H1 (cell line): ENCODE measurements around the gene GLS. TPM values are rescaled to one million over a fixed set of nuclear protein-coding genes. Genes with fewer than 3 reads are reported as not detected.

Experiments used
- CTCF ChIA-PET: fragments of 300-600 bp; sonication (Branson Sonifier 250); formaldehyde crosslinking; loops from one replicate; lab custom pipeline; 2021; ENCODE audit not compliant: partially characterized antibody; lab: Charles Lee
- POLR2A ChIA-PET: fragments of 300-600 bp; sonication (Branson Sonifier 250); formaldehyde crosslinking; loops from one replicate; lab custom pipeline; 2021; ENCODE audit warnings: inconsistent platforms; ENCODE audit not compliant: partially characterized antibody; lab: Charles Lee
- DNase-seq, 2 experiments: peaks; one replicate each; pipeline versions ENCODE4 v3.0.0 to v3.0.0-alpha.2; 2010 to 2022; ENCODE audit warnings: low spot score in 2 of 2, low read depth in 1 of 2, mixed read lengths in 1 of 2
- FAIRE-seq: peaks from 2 replicates; lab custom pipeline; 2011; peaks lifted over from hg19 to GRCh38; lab: Jason Lieb, UNC
- H2AFZ ChIP-seq: 2 replicates; pipeline ENCODE4 v1.8.1; 2012; ENCODE audit warnings: low read length, inconsistent platforms
- H2AK5ac ChIP-seq: 2 replicates; pipeline ENCODE4 v1.6.1; 2013; ENCODE audit warnings: low read depth, low read length
- H2BK120ac ChIP-seq: replicated peaks from 2 replicates; pipeline ENCODE3; 2013; ENCODE audit warnings: low read depth, low read length, inconsistent platforms
- H2BK12ac ChIP-seq: 2 replicates; pipeline ENCODE4 v1.6.1; 2013; ENCODE audit warnings: low read depth, low read length
- H2BK15ac ChIP-seq: 2 replicates; pipeline ENCODE4 v1.6.1; 2013; ENCODE audit warnings: low read length
- H2BK20ac ChIP-seq: 2 replicates; pipeline ENCODE4 v1.6.1; 2013; ENCODE audit warnings: low read length
- H2BK5ac ChIP-seq: 2 replicates; pipeline ENCODE4 v1.6.1; 2013; ENCODE audit warnings: low read depth, low read length
- H3K14ac ChIP-seq: 2 replicates; pipeline ENCODE4 v1.6.1; 2013; ENCODE audit warnings: inconsistent platforms; ENCODE audit not compliant: insufficient read length
- H3K18ac ChIP-seq: 2 replicates; pipeline ENCODE4 v1.6.1; 2013; ENCODE audit warnings: low read length; ENCODE audit errors: extremely low read depth
- H3K23ac ChIP-seq: 2 replicates; pipeline ENCODE4 v1.6.1; 2013; ENCODE audit warnings: inconsistent platforms; ENCODE audit not compliant: insufficient read length
- H3K23me2 ChIP-seq: 2 replicates; pipeline ENCODE4 v1.6.1; 2013; ENCODE audit warnings: low read depth, low read length
- H3K27ac ChIP-seq: 2 replicates; pipeline ENCODE4 v1.6.1; 2011; ENCODE audit warnings: low read depth, low read length, inconsistent platforms
- H3K27me3 ChIP-seq, 4 experiments: replicated peaks in 1 of 4; 1 replicate in 1 of 4; 2 replicates in 3 of 4; pipeline versions ENCODE4 v1.6.1 to v1.8.1; 2011 to 2013; ENCODE audit warnings: low read length in 3 of 4, mild to moderate bottlenecking in 3 of 4, inconsistent platforms in 2 of 4, mixed read lengths in 2 of 4, moderate library complexity in 1 of 4; ENCODE audit not compliant: control insufficient read depth in 3 of 4, insufficient read depth in 3 of 4; ENCODE audit errors: extremely low read depth in 1 of 4
- H3K36me3 ChIP-seq, 4 experiments: 2 replicates each; pipeline versions ENCODE4 v1.6.1 to v1.8.1; 2011 to 2013; ENCODE audit warnings: mild to moderate bottlenecking in 4 of 4, low read length in 3 of 4, moderate library complexity in 2 of 4, control low read depth in 1 of 4, inconsistent platforms in 1 of 4; ENCODE audit not compliant: insufficient read depth in 4 of 4, control insufficient read depth in 2 of 4
- H3K4ac ChIP-seq: replicated peaks from 2 replicates; pipeline ENCODE3; 2013; ENCODE audit warnings: low read length, low read depth, mixed read lengths, inconsistent platforms; ENCODE audit not compliant: insufficient read length
- H3K4me1 ChIP-seq, 4 experiments: replicated peaks in 1 of 4; 1 replicate in 1 of 4; 2 replicates in 3 of 4; pipeline versions ENCODE4 v1.6.1 to v1.8.1; 2011 to 2013; ENCODE audit warnings: low read length in 3 of 4, inconsistent platforms in 2 of 4, mixed read lengths in 1 of 4; ENCODE audit not compliant: insufficient read depth in 4 of 4, control insufficient read depth in 3 of 4
- H3K4me2 ChIP-seq, 2 experiments: 2 replicates each; pipeline versions ENCODE4 v1.6.1 to v1.8.1; 2011 to 2013; ENCODE audit warnings: low read depth in 2 of 2, low read length in 2 of 2, control low read depth in 1 of 2, inconsistent platforms in 1 of 2, mild to moderate bottlenecking in 1 of 2; ENCODE audit not compliant: insufficient read depth in 1 of 2
- H3K4me3 ChIP-seq, 4 experiments: fragments of 200-600, 300-600 bp in 1 of 4; sonication (generic), shearing (Covaris generic), sonication (Bioruptor Twin) in 1 of 4; 2 replicates each; pipeline versions ENCODE4 v1.5.1 to v1.8.1; 2011 to 2016; ENCODE audit warnings: low read length in 4 of 4, low read depth in 3 of 4, control low read depth in 2 of 4, inconsistent platforms in 2 of 4, mild to moderate bottlenecking in 2 of 4, mixed read lengths in 1 of 4, moderate library complexity in 1 of 4; ENCODE audit not compliant: insufficient read depth in 2 of 4; ENCODE audit errors: extremely low read depth in 1 of 4
- H3K56ac ChIP-seq: replicated peaks from 2 replicates; pipeline ENCODE3; 2013; ENCODE audit warnings: low read depth, mild to moderate bottlenecking, mixed read lengths, low read length, inconsistent platforms; ENCODE audit not compliant: insufficient read length
- H3K79me1 ChIP-seq: 2 replicates; pipeline ENCODE4 v1.6.1; 2013; ENCODE audit warnings: low read depth, low read length, control low read depth
- H3K79me2 ChIP-seq, 2 experiments: 2 replicates each; pipeline versions ENCODE4 v1.6.1 to v1.8.1; 2012 to 2013; ENCODE audit warnings: low read length in 2 of 2, mild to moderate bottlenecking in 2 of 2, inconsistent platforms in 1 of 2; ENCODE audit not compliant: insufficient read depth in 2 of 2, control insufficient read depth in 1 of 2
- H3K9ac ChIP-seq, 4 experiments: replicated peaks in 1 of 4; 1 replicate in 1 of 4; 2 replicates in 3 of 4; pipeline versions ENCODE4 v1.6.1 to v1.8.1; 2011 to 2013; ENCODE audit warnings: low read depth in 3 of 4, low read length in 3 of 4, control low read depth in 2 of 4, mild to moderate bottlenecking in 2 of 4, moderate library complexity in 2 of 4, inconsistent platforms in 1 of 4; ENCODE audit errors: extremely low read depth in 1 of 4
- H3K9me3 ChIP-seq, 2 experiments: 2 replicates each; pipeline versions ENCODE4 v1.6.1 to v1.8.1; 2012 to 2013; ENCODE audit warnings: mild to moderate bottlenecking in 2 of 2, moderate library complexity in 2 of 2, control low read depth in 1 of 2, inconsistent platforms in 1 of 2, low read depth in 1 of 2, low read length in 1 of 2, mixed read lengths in 1 of 2; ENCODE audit not compliant: insufficient read depth in 2 of 2
- H4K20me1 ChIP-seq, 2 experiments: replicated peaks in 1 of 2; 2 replicates each; pipeline versions ENCODE3 to v1.8.1; 2011 to 2013; ENCODE audit warnings: inconsistent platforms in 2 of 2, low read length in 2 of 2, mild to moderate bottlenecking in 1 of 2; ENCODE audit not compliant: insufficient read depth in 2 of 2, control insufficient read depth in 1 of 2
- H4K5ac ChIP-seq: 2 replicates; pipeline ENCODE4 v1.6.1; 2013; ENCODE audit warnings: low read length, low read depth, mixed read lengths, inconsistent platforms; ENCODE audit not compliant: insufficient read length
- H4K8ac ChIP-seq: 2 replicates; pipeline ENCODE4 v1.8.0; 2013; ENCODE audit warnings: mild to moderate bottlenecking, moderate library complexity, low read length, inconsistent platforms; ENCODE audit not compliant: insufficient read depth; ENCODE audit errors: extremely low read depth
- H4K91ac ChIP-seq: replicated peaks from 2 replicates; pipeline ENCODE3; 2013; ENCODE audit warnings: low read length, mixed read lengths, inconsistent platforms; ENCODE audit not compliant: insufficient read length
- SUZ12 ChIP-seq: fragments of 200-600 bp; sonication (generic); IDR thresholded peaks from 2 replicates; pipeline ENCODE4 v1.6.1; 2012; ENCODE audit warnings: mild to moderate bottlenecking, inconsistent platforms, low read length, moderate library complexity, mixed read lengths
- WGBS, 2 experiments: shearing (Covaris generic) in 1 of 2; methylation state at CpG; one replicate each; pipeline versions ENCODE4 v1.1.6 to v1.1.7; 2013 to 2015; ENCODE audit warnings: low lambda C conversion rate in 2 of 2, mixed read lengths in 2 of 2, inconsistent platforms in 1 of 2, low coverage in 1 of 2, missing lambda C conversion rate in 1 of 2; ENCODE audit not compliant: insufficient replicate concordance in 2 of 2, insufficient coverage in 1 of 2, insufficient read length in 1 of 2; ENCODE audit errors: extremely low coverage in 1 of 2, missing lambda C conversion rate in 1 of 2; 5-methylcytosine and 5-hydroxymethylcytosine counted together
- polyA plus RNA-seq, 7 experiments: library from polyadenylated mRNA; depleted of rRNA in 3 of 7; stranded (reverse) in 5 of 7; unstranded in 2 of 7; fragments of >200 nt in 5 of 7; fragments of 200-250 nt in 2 of 7; gene quantifications; 1 replicate in 5 of 7; 2 replicates in 1 of 7; 4 replicates in 1 of 7; pipeline versions ENCODE4 v1.2.1 to v1.2.3, GENCODE V29; 2011 to 2013; ENCODE audit warnings: missing spikeins in 2 of 7, mixed read lengths in 2 of 7
- total RNA-seq: library from RNA; stranded (reverse); fragmentation: NEBNext Ultra II Directional; extraction: Animal tissue kit (Norgen Biotek cat#: 25700); gene quantifications from 2 replicates; pipeline ENCODE4 v1.2.1, GENCODE V29; 2021

The GLS gene
- total and polyA plus RNA-seq, 2 of the 8 experiments (the other 6 are each of a cell fraction or from before 2014, with no cell fraction given): 15.7 to 89.8 TPM

DNA sequence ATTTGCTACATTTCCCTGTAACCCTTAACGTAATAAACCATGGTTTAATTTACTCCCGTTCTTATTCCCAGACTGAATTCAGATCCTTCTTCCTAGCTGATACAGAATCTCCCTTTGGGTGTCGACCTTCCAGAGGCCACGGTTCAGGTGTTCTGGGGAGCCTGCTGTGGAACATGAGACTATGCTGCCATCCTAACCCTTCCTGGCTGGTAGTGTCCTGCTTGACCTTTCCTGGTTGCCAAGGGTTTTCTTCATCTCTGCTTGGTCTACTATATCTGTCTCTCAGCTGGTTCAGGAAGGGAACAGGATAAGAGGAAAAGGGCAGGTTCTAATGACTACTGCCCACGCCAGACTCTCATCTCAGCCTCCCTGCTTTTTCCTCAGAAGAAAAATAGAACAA, 96.9 kb downstream of the GLS start:
- Histone ChIP-seq H3K27me3 (no peaks in the 10 kb centered on the region), H3K4ac (no peak overlapping the region), H4K20me1 (peaks cover 0 to 1% of the 10 kb centered on the region in 2 experiments), H4K91ac (no peak overlapping the region), H3K23ac (no peak overlapping the region), H3K14ac (no peak overlapping the region), H2BK15ac (no peak overlapping the region), H4K5ac (no peak overlapping the region), H3K56ac (no peak overlapping the region), H3K4me3 (no peak overlapping the region), H3K18ac (no peak overlapping the region), H2AK5ac (no peak overlapping the region), H3K79me1 (no peaks in the 10 kb centered on the region), H3K27ac (no peak overlapping the region), H3K4me2 (no peak overlapping the region), H2BK120ac (no peak overlapping the region), H3K23me2 (no peaks in the 10 kb centered on the region), H3K9me3 (no peaks in the 10 kb centered on the region), H3K36me3 (peaks cover 21 to 81% (median 67%) of the 10 kb centered on the region in 4 experiments), H4K8ac (no peak overlapping the region), H2BK5ac (no peak overlapping the region), H3K79me2 (no peaks in the 10 kb centered on the region), H2BK12ac (no peak overlapping the region), H3K9ac (no peak overlapping the region), H2BK20ac (no peak overlapping the region), H3K4me1 (no peaks in the 10 kb centered on the region), H2AFZ (no peak overlapping the region)
- POLR2A ChIA-PET: no interaction called here
- FAIRE-seq (no peak), DNase-seq (no peak)
- CTCF ChIA-PET: interaction anchor here (1.7 kb wide), 1 partner anchor 127 kb away, joined by 5 read pairs; no protein-coding TSS in a partner anchor
- WGBS, 2 experiments: 94% methylated on average over 5 of the region's 5 CpGs; no CpG with 5 or more reads in 1 of the 2 experiments
- TF ChIP-seq SUZ12: no peak
